ENCODE data around the gene GRIP2. TPM values are rescaled to one million over a fixed set of nuclear protein-coding genes. Genes with fewer than 3 reads are reported as not detected.

Gene GRIP2
- total RNA-seq, 1 experiment from 2014 or later, result 0.43 TPM

DNA sequence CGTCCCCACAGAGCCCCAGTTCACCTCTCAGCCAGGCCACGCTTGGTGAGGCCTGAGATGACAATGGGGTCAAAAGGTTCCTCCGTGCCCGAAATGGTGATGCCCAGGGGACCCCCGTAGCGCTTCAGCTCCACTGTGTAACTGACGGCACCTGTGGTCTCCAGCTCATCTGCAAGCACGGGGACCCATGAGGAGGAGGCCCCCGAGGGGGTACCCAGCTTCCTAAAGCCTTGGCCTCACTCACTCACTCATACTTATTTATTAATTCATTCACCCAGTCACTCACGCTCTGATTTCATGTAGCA is 30.4 kb downstream of the GRIP2 start:
- CTCF ChIA-PET, result interaction anchor here (1.8 kb wide), 1 partner anchor 38 kb away, joined by 10 read pairs; no protein-coding TSS in a partner anchor
- Histone ChIP-seq H3K27me3 (replicated peaks; ENCODE audit: insufficient read depth, low read depth, low read length, poor library complexity) (no peaks in the 10 kb centered on the region), H3K4me3 (ENCODE audit: low read depth, low read length, poor library complexity, severe bottlenecking) (no peak overlapping the region), H3K4me1 (ENCODE audit: insufficient read depth, low read length, poor library complexity, severe bottlenecking) (no peaks in the 10 kb centered on the region), H3K36me3 (ENCODE audit: insufficient read depth, low read length, poor library complexity, severe bottlenecking) (no peaks in the 10 kb centered on the region), H3K27ac (ENCODE audit: low read depth, low read length, poor library complexity, severe bottlenecking) (no peak overlapping the region), H3K9me3 (ENCODE audit: low read depth, low read length, poor library complexity, severe bottlenecking) (no peaks in the 10 kb centered on the region)
- BruUV-seq (replicated peaks), result no TSS peak
- intact Hi-C loops (cut with micrococcal nuclease; ENCODE audit: unreplicated experiment), result loop anchor here (1.0 to 5.0 kb wide), 2 partner anchors 39 to 413 kb away; no protein-coding TSS in a partner anchor
- TF ChIP-seq EZH2 (IDR thresholded peaks at IDR 0.05; ENCODE audit: borderline replicate concordance, low read depth, low read length, poor library complexity, severe bottlenecking), result no peak
- TF ChIP-seq, protein P1, sequence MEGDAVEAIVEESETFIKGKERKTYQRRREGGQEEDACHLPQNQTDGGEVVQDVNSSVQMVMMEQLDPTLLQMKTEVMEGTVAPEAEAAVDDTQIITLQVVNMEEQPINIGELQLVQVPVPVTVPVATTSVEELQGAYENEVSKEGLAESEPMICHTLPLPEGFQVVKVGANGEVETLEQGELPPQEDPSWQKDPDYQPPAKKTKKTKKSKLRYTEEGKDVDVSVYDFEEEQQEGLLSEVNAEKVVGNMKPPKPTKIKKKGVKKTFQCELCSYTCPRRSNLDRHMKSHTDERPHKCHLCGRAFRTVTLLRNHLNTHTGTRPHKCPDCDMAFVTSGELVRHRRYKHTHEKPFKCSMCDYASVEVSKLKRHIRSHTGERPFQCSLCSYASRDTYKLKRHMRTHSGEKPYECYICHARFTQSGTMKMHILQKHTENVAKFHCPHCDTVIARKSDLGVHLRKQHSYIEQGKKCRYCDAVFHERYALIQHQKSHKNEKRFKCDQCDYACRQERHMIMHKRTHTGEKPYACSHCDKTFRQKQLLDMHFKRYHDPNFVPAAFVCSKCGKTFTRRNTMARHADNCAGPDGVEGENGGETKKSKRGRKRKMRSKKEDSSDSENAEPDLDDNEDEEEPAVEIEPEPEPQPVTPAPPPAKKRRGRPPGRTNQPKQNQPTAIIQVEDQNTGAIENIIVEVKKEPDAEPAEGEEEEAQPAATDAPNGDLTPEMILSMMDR (conservative IDR thresholded peaks at IDR 0.05; ENCODE audit: low read depth, low read length), result no peak
- DNase-seq (ENCODE audit: low spot score), result no peak
- POLR2A ChIA-PET (ENCODE audit: low non-redundant PET), result no interaction called here

DNA sequence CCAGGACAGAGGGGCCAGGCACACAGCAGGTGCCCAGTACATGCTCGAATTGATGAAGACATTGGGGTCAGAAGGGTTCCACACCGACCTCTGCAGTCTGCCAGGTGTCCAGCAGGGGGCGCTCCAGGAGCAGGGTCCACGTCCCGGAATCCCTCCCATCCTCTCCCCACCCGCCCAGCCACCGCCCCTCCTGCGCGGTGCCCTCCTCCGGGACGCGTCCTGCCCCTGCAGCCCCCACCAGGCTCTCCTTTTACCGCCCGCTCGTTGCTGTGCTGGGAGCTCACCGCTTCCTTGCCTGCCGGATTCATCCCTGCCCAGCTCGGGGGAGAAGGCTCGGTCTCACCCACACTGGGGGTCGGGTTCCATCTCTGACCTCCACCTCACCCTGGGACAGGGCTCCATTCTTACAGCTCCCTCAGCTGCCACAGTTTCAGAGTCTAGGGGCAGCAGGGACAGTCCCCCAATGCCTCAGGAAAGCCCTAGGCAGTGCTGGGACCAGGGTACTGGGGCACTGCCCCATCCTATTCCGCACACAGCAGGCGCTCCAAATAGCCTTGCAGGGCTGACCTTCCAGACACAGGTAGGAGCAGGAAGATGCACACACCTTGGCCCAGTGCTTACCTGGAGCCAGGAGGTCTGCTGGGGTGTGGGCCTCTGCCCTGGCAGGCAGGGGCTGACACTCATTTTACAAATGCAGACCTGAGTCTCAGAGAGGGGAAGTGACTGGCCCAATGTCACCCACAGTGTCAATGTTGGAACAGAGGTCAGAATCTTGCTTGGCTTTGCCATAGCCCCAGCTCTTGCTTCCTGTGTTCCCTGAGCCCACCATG is 31.0 kb downstream of the GRIP2 start:
- H3K9me3 ChIP-seq (ENCODE audit: low read depth, low read length, poor library complexity, severe bottlenecking), result no peaks in the 10 kb centered on the region
- ChIA-PET POLR2A (ENCODE audit: low non-redundant PET) (no interaction called here), CTCF (interaction anchor here (0.6 to 1.8 kb wide), 6 partner anchors 11 to 576 kb away, joined by 4 to 10 read pairs (median 7); no protein-coding TSS in a partner anchor)
- H3K27ac ChIP-seq (ENCODE audit: low read depth, low read length, poor library complexity, severe bottlenecking), result no peak overlapping the region
- TF ChIP-seq, protein P1 (conservative IDR thresholded peaks at IDR 0.05; ENCODE audit: low read depth, low read length), result peak; percentile 90
- no peak for TF ChIP-seq EZH2 (IDR thresholded peaks at IDR 0.05; ENCODE audit: borderline replicate concordance, low read depth, low read length, poor library complexity, severe bottlenecking)
- H3K4me3 ChIP-seq (ENCODE audit: low read depth, low read length, poor library complexity, severe bottlenecking), result no peak overlapping the region
- no peaks in the 10 kb centered on the region for H3K36me3 ChIP-seq (ENCODE audit: insufficient read depth, low read length, poor library complexity, severe bottlenecking)
- BruUV-seq (replicated peaks), result no TSS peak
- intact Hi-C loops (cut with micrococcal nuclease; ENCODE audit: unreplicated experiment), result loop anchor here (1.0 to 5.0 kb wide), 2 partner anchors 39 to 413 kb away; no protein-coding TSS in a partner anchor
- H3K4me1 ChIP-seq (ENCODE audit: insufficient read depth, low read length, poor library complexity, severe bottlenecking), result no peaks in the 10 kb centered on the region
- peak; percentile 73 for DNase-seq (ENCODE audit: low spot score)
- no peaks in the 10 kb centered on the region for H3K27me3 ChIP-seq (replicated peaks; ENCODE audit: insufficient read depth, low read depth, low read length, poor library complexity)

DNA sequence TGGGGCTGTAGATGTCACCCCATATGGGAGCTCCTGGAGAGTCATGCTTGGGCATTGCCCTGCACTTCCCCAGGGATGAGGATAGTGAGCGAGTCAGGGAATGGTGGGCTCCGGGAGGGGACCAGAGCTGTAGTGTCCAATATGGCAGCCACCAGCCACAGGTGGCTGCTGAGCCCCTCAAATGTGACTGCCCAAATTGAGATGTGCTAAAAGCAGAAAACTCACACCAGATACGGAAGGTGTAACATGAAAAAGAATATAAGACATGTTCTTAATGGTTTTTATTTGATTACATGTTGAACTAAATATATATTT is 31.7 kb downstream of the GRIP2 start:
- Histone ChIP-seq H3K36me3 (ENCODE audit: insufficient read depth, low read length, poor library complexity, severe bottlenecking) (no peaks in the 10 kb centered on the region), H3K4me1 (ENCODE audit: insufficient read depth, low read length, poor library complexity, severe bottlenecking) (no peaks in the 10 kb centered on the region), H3K9me3 (ENCODE audit: low read depth, low read length, poor library complexity, severe bottlenecking) (no peaks in the 10 kb centered on the region), H3K27ac (ENCODE audit: low read depth, low read length, poor library complexity, severe bottlenecking) (no peak overlapping the region), H3K27me3 (replicated peaks; ENCODE audit: insufficient read depth, low read depth, low read length, poor library complexity) (no peaks in the 10 kb centered on the region), H3K4me3 (ENCODE audit: low read depth, low read length, poor library complexity, severe bottlenecking) (no peak overlapping the region)
- intact Hi-C loops (cut with micrococcal nuclease; ENCODE audit: unreplicated experiment), result loop anchor here (5.0 kb wide), 1 partner anchor 414 kb away; no protein-coding TSS in a partner anchor
- CTCF ChIA-PET, result no interaction called here
- BruUV-seq (replicated peaks), result no TSS peak
- no peak for DNase-seq (ENCODE audit: low spot score)
- POLR2A ChIA-PET (ENCODE audit: low non-redundant PET), result no interaction called here
- TF ChIP-seq, protein P1 (conservative IDR thresholded peaks at IDR 0.05; ENCODE audit: low read depth, low read length), result no peak
- no peak for TF ChIP-seq EZH2 (IDR thresholded peaks at IDR 0.05; ENCODE audit: borderline replicate concordance, low read depth, low read length, poor library complexity, severe bottlenecking)
